GM18519 (cell line): Measurements from ENCODE around the gene CFAP157.

Experiments
- ATAC-seq: cut with Tn5 transposase; IDR thresholded peaks from one replicate; pipeline ENCODE4 v1.9.1; 2021; ENCODE audit warnings: mild to moderate bottlenecking, moderate library complexity; ENCODE audit not compliant: unreplicated experiment, low FRiP score

CFAP157 gene

GRCh38 chr9:127714951-127715469 lies 8.2 kb downstream of the CFAP157 start:
- no peak for ATAC-seq

DNA sequence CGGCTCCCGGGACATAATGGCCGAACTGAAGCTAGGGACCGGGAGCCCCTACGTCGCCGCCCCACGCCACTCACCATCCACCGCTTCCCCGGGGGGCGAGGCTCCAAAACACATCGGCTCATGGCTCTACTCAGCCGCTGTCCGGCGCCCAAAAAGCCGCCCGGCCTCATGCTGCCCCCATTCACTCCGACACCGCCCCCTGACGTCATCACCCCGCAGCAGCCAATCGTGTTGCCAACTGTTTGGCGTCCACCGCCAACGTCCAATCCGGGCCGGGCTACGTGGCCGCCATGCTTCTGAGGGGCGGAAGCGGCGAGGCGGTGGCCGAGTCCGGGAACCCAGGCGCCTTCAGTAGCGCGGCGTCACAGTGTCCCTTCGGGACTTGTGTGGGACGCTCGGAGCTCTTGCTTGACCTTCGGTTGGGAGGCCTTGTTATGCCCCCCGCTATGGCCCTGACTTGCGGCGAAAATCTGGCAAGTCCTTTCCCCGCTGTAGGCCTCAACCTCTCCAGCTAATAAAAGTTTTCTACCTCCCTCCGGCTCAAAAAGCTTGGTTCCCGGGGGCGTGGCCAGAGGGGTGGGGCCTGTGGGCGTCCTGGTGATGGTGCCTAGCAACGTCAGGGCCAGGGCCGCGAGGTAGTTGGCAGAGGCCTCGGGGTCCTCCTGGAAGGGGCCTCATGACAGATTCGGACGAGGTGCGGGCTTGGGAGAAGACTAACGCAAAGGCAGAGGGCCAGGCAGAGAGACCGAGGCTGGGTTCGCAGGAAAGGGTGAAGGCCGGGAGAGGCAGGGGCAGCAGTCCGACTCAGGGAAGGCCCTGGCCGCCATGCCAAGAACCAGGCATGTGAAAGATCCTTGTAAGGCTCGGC lies 8.9 kb downstream of the CFAP157 start, which contains the start of the genes PTRH1 and TTC16:
TSS of gene PTRH1 (minus strand) at position 194 of the 868 bp plus-strand sequence. CDS start at position 170, 24 bp downstream.
TSS of gene TTC16 (plus strand) at position 610 of the 868 bp plus-strand sequence. CDS start at position 677, 67 bp downstream.
- peak; percentile 67 for ATAC-seq

GRCh38 chr9:127716412-127716811 lies 9.6 kb downstream of the CFAP157 start:
- no peak for ATAC-seq

- ATAC-seq: no peak
These were observed 11.0 kb downstream of the CFAP157 start for GRCh38 chr9:127717766-127718165.

DNA sequence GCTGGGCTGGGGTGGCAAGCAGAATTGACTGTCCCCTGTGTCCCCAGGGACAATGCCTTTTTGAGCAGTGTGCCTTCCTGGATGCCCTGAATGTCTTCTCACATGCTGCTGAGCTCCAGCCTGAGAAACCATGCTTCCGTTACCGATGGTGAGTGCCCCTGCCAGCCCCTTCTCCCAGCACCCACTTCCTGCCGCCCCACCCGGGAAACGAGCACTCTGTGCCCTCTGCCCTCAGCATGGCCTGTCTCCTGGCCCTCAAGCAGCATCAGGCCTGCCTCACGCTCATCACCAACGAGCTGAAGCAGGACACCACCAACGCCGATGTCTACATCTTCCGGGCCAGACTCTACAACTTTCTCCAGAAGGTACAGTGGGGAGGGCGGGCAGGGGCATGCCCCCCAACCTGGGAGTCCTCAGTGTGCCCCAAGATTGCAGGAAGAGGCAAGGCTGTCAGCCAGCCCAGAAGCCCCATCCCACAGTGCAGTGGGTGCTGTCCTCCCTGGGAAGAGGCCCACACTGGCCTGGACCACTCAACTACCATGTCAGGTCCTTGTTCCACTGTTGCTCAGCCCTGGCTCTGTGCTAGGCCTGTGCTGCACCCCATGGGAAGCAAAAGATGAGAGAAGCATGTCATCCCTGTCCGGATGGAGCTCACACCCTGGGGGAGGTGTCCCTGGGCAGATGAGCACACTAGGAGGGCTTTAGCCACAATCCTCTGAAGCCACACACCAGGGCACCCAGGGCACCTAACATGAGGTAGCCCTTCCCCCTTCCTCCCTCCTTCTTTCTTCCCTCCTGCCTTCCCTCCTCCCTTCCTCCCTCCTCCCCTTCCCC lies 13.5 kb downstream of the CFAP157 start:
- no peak for ATAC-seq

- no peak for ATAC-seq
These were observed 14.1 kb downstream of the CFAP157 start for GRCh38 chr9:127720865-127721227.

- ATAC-seq: no peak
These were observed 14.6 kb downstream of the CFAP157 start for GRCh38 chr9:127721391-127721821.

- ATAC-seq: no peak
These were observed 15.4 kb downstream of the CFAP157 start for GRCh38 chr9:127722055-127722745.

GRCh38 chr9:127723013-127723412 lies 16.2 kb downstream of the CFAP157 start:
- no peak for ATAC-seq

GRCh38 chr9:127723444-127723843 lies 16.7 kb downstream of the CFAP157 start:
- no peak for ATAC-seq

- no peak for ATAC-seq
These were observed 17.2 kb downstream of the CFAP157 start for GRCh38 chr9:127724012-127724411.

GRCh38 chr9:127726871-127727270 lies 20.1 kb downstream of the CFAP157 start:
- no peak for ATAC-seq

GRCh38 chr9:127728808-127729207 lies 22.0 kb downstream of the CFAP157 start:
- no peak for ATAC-seq

DNA sequence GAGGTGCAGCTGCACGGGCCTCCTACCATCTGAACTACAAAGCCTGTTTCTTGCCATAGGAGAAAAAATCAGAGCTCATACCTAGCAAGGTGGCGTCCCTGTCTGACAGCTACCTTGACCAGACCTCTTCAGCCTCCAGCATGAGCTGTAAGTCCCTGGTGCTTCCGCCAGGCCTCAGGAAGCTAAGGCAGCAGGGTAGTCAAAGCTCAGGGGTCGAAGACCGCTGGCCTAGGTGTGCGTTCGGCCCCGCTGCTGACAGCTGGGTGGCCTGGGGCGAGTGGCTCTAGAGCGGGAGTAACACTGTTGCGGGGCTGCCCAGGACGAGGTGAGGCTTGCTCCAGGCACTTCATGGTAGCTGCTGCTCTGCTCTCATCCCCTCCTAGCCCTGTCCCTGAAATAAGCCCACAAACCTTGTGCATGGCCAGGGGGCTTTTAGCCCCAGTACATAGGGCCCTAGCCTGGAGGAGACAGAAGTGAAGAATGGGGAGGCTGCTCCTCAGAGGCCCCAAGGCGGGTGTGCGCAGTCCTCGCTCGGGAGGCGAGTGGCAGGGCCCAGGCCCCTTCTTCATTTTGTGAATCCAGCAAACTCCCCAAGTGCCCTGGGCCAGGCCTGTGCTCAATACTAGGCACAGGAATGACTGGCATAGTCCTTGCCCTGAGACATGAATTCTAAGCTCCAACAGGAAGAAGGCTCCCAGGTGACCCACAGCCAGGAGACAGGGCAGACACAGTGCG lies 22.9 kb downstream of the CFAP157 start:
- no peak for ATAC-seq

GRCh38 chr9:127730262-127730661 lies 23.5 kb downstream of the CFAP157 start:
- no peak for ATAC-seq

DNA sequence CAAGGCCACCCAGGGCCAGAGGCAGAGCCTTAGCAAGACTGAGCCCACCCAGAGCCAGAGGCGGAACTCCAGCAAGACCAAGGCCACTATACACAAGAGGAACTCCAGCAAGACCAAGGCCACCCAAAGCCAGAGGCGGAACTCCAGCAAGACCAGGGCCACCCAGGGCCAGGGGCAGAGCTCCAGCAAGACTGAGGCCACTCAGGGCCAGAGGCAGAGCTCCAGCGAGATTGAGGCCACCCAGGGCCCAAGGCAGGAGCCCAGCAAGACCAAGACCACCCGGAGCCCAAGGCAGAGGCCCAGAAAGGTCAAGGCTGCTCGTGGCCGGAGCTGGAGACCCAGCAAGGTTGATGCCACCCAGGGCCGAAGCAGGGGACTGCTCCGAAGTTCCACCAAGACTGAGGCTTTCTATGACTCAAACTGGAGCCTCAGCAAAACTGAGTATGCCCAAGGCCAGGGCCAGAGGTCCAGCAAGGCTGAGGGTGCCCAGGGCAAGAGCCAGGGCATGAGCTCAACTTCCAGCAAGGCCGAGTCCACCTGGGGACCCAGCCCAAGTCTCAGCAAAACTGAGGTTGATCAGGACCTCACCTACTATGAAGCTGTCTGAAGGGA lies 24.1 kb downstream of the CFAP157 start:
- no peak for ATAC-seq

DNA sequence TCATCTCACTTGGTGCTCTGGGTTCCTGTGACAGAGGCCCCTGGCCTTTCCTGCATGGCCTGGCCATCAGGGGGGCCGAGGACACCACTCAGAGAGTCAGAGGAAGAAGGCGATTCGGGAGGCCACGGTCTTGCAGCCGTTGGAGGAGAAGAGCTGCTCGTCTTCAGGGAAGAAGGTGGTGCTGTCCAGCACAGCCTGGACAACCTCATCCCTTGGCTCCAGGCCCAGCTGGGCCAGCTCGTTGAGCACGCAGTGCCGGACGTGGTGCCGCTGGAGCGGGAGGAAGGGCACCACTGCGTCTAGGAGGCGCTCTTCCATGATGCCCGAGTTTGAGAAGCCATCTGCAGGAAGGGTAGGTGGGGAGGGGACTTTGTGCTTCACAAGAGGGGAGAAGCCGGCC lies 25.1 kb downstream of the CFAP157 start:
- ATAC-seq: no peak

DNA sequence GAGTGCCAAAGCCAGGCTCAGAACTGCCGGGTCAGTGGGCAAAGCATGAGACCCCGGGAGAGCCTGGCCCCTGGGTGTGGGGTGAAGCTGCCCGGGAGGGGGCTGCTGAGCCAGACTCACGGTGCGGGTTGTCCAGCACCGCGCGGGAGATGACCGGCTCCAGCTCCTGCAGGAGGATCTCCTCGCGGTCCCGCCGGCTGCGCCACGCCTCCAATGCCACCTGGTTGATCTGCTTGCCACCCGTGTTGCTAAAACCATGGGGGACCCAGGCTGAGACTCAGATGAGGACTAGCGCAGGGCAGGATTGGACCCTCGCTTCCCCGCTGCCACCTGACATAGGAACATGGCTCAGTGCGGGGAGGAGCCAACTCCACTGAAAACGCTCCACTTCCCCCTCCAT lies 25.7 kb downstream of the CFAP157 start:
- no peak for ATAC-seq

GRCh38 chr9:127733614-127734013 lies 26.8 kb downstream of the CFAP157 start:
- ATAC-seq: no peak
